HepG2 (cell line): Measurements from ENCODE around the gene DNAJC4. TPM values are rescaled to one million over a fixed set of nuclear protein-coding genes. Genes with fewer than 3 reads are reported as not detected.

ENCODE experiments used
- BRD4 ChIP-seq: sonication (generic); formaldehyde crosslinking; IDR thresholded peaks from 2 replicates; pipeline ENCODE4 v1.4.0; 2020; ENCODE audit warnings: missing genetic modification reagents
- HNF1B ChIP-seq: sonication (generic); formaldehyde crosslinking; IDR thresholded peaks from 2 replicates; pipeline ENCODE4 v1.5.1; 2020; ENCODE audit warnings: mild to moderate bottlenecking, moderate library complexity, missing genetic modification reagents
- KLF16 ChIP-seq, 2 experiments: sonication (generic) in 1 of 2; formaldehyde crosslinking in 1 of 2; IDR thresholded peaks; 2 replicates each; pipeline versions ENCODE4 v1.6.1 to v1.8.0; 2016 to 2023; ENCODE audit warnings: missing genetic modification reagents in 2 of 2, missing compliant biosample characterization in 1 of 2
- MNT ChIP-seq: fragments of 450-650 bp; IDR thresholded peaks from 2 replicates; pipeline ENCODE4 v1.6.1; 2016
- PREB ChIP-seq: sonication (generic); formaldehyde crosslinking; IDR thresholded peaks from 2 replicates; pipeline ENCODE4 v1.4.0; 2020; ENCODE audit warnings: missing genetic modification reagents
- SIN3A ChIP-seq: IDR thresholded peaks from 2 replicates; pipeline ENCODE4 v1.6.1; 2011; ENCODE audit warnings: low read depth, mild to moderate bottlenecking, control low read depth, low read length, borderline replicate concordance
- TBX3 ChIP-seq: fragments of 450-650 bp; IDR thresholded peaks from 2 replicates; pipeline ENCODE4 v1.6.1; 2017; ENCODE audit warnings: antibody characterized with exemption, mild to moderate bottlenecking, inconsistent platforms, borderline replicate concordance
- TEAD3 ChIP-seq: optimal IDR thresholded peaks from 2 replicates; pipeline ENCODE3; 2016; ENCODE audit warnings: borderline replicate concordance
- XRCC5 ChIP-seq: fragments of 200-400 bp; formaldehyde crosslinking; optimal IDR thresholded peaks from 2 replicates; pipeline ENCODE3; 2017; ENCODE audit warnings: mild to moderate bottlenecking, low read length
- ZFP37 ChIP-seq: sonication (generic); formaldehyde crosslinking; IDR thresholded peaks from 2 replicates; pipeline ENCODE4 v1.4.0; 2020; ENCODE audit warnings: missing genetic modification reagents, borderline replicate concordance
- ZFP90 ChIP-seq: sonication (generic); formaldehyde crosslinking; IDR thresholded peaks from 2 replicates; pipeline ENCODE4 v1.8.0; 2022; ENCODE audit warnings: missing genetic modification reagents, mild to moderate bottlenecking, inconsistent platforms, borderline replicate concordance
- ZGPAT ChIP-seq: IDR thresholded peaks from 2 replicates; pipeline ENCODE4 v1.6.1; 2016; ENCODE audit warnings: mild to moderate bottlenecking
- ZNF331 ChIP-seq: sonication (generic); formaldehyde crosslinking; IDR thresholded peaks from 2 replicates; pipeline ENCODE4 v1.4.0; 2020; ENCODE audit warnings: missing genetic modification reagents
- ZNF33B ChIP-seq: sonication (generic); formaldehyde crosslinking; IDR thresholded peaks from 2 replicates; pipeline ENCODE4 v1.5.1; 2020; ENCODE audit warnings: mild to moderate bottlenecking, missing genetic modification reagents
- ZNF343 ChIP-seq: sonication (generic); formaldehyde crosslinking; IDR thresholded peaks from 2 replicates; pipeline ENCODE4 v1.4.0; 2020; ENCODE audit warnings: mild to moderate bottlenecking, missing genetic modification reagents
- ZNF547 ChIP-seq: sonication (generic); formaldehyde crosslinking; IDR thresholded peaks from 2 replicates; pipeline ENCODE4 v1.5.1; 2020; ENCODE audit warnings: mild to moderate bottlenecking, missing genetic modification reagents
- ZNF652 ChIP-seq: IDR thresholded peaks from 2 replicates; pipeline ENCODE4 v1.6.1; 2016; ENCODE audit warnings: low read depth, borderline replicate concordance
- ZNF768 ChIP-seq: sonication (generic); formaldehyde crosslinking; IDR thresholded peaks from 2 replicates; pipeline ENCODE4 v1.4.0; 2020; ENCODE audit warnings: missing genetic modification reagents
- ZNF792 ChIP-seq: IDR thresholded peaks from 2 replicates; pipeline ENCODE4 v1.6.1; 2016
- ZNF850 ChIP-seq: sonication (generic); formaldehyde crosslinking; conservative IDR thresholded peaks from 2 replicates; pipeline ENCODE4 v1.9.0; 2021; ENCODE audit warnings: mild to moderate bottlenecking, missing genetic modification reagents
- polyA plus RNA-seq, 8 experiments: library from polyadenylated mRNA; depleted of rRNA in 3 of 8; stranded (reverse) in 7 of 8; unstranded in 1 of 8; fragments of >200 nt; fragmentation: Illumina TruSeq in 4 of 8; extraction: Trizol in 4 of 8; gene quantifications; 2 replicates each; pipeline versions ENCODE4 v1.2.1 to v1.2.3, GENCODE V29; 2011 to 2016; ENCODE audit warnings: low read depth in 4 of 8, missing spikeins in 1 of 8, mixed read lengths in 1 of 8; ENCODE audit not compliant: insufficient read depth in 1 of 8
- total RNA-seq, 5 experiments: library from RNA; depleted of rRNA; stranded (reverse); fragments of >200 nt; fragmentation: Illumina TruSeq; extraction: Trizol; gene quantifications; 2 replicates each; pipeline ENCODE4 v1.2.3, GENCODE V29; 2016; ENCODE audit warnings: low read depth in 1 of 5

Gene DNAJC4
- total and polyA plus RNA-seq, 2 of the 13 experiments (the other 11 are each of a cell fraction or from before 2014, with no cell fraction given), result 10.3 to 60.8 TPM

GRCh38 chr11:64268893-64269539, 38.7 kb downstream of the DNAJC4 start (continued):
- TF ChIP-seq ZGPAT (CRISPR knock-in tag) (peak; percentile 57), HNF1B (peak; percentile 30; the same call in 1 of the 2 replicates), SIN3A (peak; percentile 61; the same call in 1 of the 2 replicates), XRCC5 (peak; percentile 27), ZNF547 (CRISPR knock-in tag) (no peak), PREB (CRISPR knock-in tag) (no peak), ZNF792 (0 out of 2 replicates have a peak, but pooled peaks have one; percentile 9), ZFP37 (CRISPR knock-in tag) (0 out of 2 replicates have a peak, but pooled peaks have one; percentile 29), TBX3 (no peak), KLF16 (CRISPR knock-in tag; IDR thresholded peaks at IDR 0.05) (0 out of 4 replicates have a peak, but pooled peaks of 1 of the 2 experiments have one; percentile 29), TEAD3 (CRISPR knock-in tag) (peak; percentile 76), ZNF850 (peak; percentile 84; the same call in 1 of the 2 replicates), ZNF652 (CRISPR knock-in tag) (no peak), ZNF768 (CRISPR knock-in tag) (0 out of 2 replicates have a peak, but pooled peaks have one; percentile 70), ZNF33B (CRISPR knock-in tag) (no peak), ZNF343 (CRISPR knock-in tag) (0 out of 2 replicates have a peak, but pooled peaks have one; percentile 2), MNT (no peak), BRD4 (CRISPR knock-in tag) (peak; percentile 49; the same call in 1 of the 2 replicates), ZFP90 (CRISPR knock-in tag) (0 out of 2 replicates have a peak, but pooled peaks have one; percentile 23), ZNF331 (CRISPR knock-in tag) (no peak)
